Stimulated activated CD4-positive, alpha-beta T cell treated with anti-CD3 and anti-CD28 coated beads, Interleukin-1b, Interleukin-23, amount 100 ng/mL, for 24 hours (primary cell): ENCODE data around the gene ERCC4.

Source experiments
- DNase-seq, 4 experiments: peaks; one replicate each; pipeline ENCODE4 v3.0.0-alpha.2; 2020; ENCODE audit warnings: low read depth in 4 of 4, low spot score in 1 of 4

The ERCC4 gene

DNA sequence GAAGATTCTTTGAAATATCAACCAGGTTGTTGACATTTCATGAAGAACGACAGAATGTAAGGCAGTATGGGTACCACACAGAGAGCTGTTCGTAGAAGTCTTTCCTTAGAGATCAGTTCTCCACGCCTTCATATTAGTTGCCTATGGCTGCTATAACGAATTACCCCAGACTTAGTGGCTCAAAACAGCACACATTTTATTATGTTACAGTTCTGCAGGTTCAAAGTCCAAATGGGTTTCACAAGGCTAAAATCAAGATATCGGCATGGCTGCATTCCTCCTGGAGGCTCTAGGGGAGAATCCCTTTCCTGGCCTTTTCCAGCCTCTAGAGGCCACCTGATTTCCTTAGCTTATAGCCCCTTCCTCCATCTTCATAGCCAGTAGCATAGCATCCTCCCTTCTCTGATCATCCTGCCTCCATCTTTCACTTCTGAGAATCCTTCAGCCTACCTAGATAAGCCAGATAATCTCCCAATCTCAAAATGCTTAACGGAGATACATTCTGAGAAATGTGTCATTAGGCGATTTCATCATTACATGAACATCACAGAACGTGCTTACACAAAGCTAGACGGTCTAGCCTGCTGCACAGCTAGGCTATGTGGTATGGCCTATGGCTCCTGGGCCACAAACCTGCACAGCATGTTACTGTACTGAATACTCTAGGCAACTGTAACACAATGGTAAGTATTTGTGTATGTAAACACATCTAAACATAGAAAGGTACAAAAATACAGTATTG, 26.0 kb downstream of the ERCC4 start:
- no peak for DNase-seq

DNA sequence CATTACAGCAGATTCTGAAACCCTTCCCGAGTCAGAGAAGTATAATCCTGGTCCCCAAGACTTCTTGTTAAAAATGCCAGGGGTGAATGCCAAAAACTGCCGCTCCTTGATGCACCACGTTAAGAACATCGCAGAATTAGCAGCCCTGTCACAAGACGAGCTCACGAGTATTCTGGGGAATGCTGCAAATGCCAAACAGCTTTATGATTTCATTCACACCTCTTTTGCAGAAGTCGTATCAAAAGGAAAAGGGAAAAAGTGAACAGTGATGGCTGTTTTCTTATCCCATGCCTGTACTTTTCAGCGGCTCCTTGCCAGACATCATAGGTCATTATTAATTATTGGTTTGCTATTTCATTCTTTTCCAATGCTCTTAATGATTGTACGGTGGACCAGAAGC, 28.1 kb downstream of the ERCC4 start:
- DNase-seq = no peak

DNA sequence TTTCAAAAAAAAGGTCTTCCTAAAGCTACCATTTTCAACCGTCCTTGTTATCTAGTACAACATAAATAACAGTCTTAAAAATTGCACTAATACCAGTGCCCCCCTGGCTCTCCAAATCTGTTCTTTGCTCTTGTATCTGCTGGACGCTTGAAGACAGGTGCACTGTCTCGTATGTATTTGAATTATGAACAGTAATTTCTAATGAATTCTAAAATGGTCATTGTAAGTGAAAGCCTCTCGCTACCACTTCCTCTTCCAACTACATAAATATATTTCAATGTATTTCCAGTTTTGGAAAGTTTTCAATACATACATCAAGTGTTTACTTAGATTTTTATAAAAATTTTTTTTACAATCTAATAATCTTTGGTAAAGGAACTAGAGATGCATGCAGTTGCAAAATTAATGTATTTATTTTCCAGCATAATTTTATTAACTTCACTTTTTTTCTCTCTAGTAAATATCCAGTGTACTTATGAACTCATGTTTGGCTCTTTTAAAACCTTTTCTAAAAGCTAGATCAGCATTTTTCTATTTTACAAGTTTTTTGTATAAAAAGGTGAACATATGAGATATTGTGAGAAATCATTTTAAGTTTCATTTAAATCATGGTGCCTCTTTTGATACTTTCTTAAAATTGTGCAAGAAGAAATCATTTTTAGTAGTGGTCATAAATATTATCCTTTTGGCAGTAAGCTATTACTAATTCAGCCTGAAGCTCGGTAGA, 31.0 kb downstream of the ERCC4 start:
- no peak for DNase-seq

DNA sequence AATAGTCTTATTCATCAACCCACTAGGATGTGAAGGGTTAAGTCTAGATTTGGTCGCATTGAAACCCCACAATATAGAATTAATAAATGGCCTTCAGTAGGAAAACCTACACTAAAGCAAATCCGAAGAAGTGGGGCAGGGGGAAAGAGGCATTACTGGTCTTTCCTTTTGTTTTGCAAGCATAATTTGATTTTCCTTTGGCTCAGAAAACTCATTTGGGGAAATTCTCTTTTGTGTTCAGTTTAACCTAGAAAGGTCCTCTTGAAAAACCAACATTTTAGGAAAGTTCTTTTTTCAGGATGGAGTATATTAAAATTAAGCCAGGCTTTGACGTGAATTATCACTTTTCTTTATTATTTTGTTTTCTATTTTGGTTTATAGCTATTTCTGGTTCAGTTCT, 31.7 kb downstream of the ERCC4 start:
- no peak for DNase-seq

DNA sequence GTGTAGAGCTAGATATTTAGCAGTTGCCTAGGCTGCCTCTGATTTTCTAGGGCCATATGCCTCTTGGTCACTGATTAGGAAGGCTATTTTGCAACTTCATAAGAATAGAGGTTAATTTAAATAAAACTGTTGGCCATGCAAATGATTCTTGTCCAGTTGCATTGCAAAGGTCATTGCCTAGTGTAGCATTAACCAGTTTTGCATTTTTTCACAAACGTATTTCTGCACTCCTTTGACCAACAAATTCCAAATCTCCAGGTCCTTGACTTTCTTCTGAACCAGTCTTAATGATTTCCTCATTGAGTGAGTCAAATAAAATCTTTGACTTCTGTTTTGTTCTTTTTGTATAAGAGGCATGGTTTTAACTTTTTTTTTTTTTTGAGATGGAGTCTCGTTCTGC, 33.5 kb downstream of the ERCC4 start:
- DNase-seq = no peak

DNA sequence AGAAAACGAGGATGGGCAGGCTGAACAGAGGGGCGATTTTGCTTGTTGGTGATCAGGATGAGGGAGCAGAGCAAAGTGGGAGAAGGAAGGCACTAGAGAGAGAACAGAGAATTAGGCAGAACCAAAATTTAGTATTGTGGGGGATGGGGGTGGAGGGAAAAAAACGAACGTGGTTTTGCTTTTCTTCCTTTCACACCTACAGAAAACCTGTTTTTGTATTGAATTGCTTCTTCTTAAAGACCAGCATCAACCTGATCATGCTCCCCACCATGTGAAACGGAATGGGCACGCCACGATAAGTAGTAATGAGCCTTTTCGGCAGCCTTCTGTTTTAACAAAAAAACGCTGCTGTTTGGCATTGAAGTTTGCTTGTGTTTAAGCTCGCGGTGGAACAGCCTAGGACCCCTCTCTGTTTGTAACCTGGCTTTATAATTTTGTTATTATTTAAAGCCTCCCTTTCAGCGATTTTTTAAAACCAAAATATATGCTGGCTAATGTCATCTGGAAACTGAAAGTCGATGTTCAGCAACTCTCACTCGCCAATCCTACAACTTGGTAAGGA, 36.8 kb downstream of the ERCC4 start:
- DNase-seq = no peak

DNA sequence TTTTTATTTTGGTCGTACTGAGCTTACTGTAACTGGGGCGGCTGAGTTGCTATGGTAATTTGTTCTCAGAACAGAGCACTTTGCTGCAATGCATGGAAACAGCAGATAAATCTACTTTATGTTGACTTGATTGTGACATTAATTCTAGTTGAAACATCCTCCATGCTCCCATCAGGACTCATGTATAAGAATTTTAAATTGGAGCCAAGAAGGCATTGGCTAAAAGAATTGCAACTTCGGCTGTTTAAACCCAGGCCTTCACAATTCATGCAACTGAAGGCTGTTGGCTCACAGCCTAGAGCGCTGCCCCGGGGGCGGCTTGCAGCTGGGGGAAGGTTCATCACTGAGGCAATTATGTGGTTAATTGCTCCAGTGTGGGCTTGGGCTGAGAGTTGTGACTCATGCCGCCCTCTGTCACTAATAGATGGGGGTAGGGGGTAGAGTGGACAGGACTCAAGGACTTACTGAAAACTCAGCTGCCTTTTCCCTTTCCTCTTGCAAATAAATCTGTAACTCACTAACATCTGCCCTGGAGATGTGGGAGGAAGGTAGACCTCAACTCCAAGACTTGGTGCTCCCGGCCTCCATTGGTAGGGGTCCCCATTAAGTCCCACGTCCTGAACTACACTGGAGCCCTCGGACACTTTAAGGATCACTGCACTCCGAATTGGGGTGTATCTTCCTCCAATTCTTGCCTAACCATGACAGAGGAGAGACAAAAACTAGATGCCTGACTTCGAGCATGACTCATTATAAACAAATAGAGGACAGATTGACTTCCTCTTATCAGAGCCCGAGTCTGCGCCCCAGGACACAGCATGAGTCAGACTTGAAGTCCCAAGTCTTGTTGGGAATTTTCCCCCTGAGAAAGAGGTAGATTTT, 37.5 kb downstream of the ERCC4 start:
- DNase-seq = no peak

DNA sequence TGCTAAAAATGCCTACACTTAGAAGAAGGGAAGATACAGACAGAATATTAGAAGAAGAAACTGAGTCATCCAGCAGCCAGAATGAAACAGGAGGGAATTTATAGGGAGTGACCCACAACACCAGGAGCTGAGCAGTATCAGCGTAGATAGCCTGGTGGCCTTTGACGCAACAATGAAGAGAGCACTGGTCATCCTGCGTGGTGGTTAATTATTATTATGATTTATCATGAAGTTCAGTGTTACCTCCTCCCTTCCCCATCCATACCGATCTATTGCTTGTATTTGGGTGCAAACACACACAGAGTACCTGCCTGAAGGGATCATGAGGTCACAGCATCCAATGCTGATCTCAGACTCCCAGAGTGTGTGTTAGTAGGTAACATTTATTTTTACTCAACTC, 38.5 kb downstream of the ERCC4 start:
- no peak for DNase-seq

DNA sequence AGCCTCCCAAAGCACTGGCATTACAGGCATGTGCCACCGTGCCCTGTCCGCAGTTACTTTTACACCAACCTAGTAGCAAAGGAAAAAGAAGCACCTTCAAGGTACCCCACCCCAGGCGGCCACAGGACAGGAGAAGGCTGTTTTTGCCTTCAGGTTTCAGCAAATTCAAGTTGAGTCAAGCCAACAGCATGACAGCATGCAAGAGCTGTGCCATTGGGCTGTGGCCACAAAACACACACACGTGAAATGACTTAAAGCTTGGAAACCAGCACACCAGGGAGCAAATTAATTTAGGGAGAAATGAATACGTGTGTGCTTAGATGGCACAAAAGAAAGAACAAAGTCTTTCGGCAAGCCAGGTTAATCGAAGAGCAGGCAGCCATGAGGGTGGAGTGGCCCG, 39.7 kb downstream of the ERCC4 start:
- no peak for DNase-seq

DNA sequence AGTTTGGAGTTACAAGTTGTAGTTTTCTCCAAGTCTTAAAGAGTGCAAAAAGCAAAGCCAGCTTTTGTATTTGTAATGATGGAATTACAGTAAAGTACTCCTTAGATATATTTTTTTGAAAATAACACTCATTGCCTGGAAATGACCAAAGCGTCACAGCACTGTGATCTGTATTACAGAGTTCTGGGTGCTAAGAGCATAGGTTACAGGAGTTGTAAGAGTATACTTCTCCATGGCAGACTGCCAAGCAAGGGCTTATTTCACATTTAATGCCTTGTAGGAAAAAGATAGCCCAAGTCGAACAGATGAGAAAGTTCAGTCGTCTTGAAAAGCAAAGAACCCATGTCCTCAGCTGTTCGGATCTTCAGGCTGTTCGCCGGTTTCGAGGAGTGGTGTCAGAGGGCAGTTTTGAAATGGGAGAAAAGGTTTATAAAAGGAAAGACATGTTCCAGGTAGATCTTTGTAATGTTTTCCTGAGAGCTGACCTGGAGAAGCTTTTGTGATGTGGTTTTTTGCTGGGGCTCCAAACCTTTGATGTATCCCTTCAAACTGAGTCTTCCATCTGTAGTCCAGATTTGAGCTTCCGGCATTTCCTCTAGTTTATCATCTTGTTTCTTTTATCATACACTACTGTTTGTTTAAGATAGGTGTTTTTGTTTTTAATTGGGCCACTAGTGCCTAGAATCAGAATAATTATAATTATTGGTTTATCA, 41.3 kb downstream of the ERCC4 start:
- DNase-seq = no peak

DNA sequence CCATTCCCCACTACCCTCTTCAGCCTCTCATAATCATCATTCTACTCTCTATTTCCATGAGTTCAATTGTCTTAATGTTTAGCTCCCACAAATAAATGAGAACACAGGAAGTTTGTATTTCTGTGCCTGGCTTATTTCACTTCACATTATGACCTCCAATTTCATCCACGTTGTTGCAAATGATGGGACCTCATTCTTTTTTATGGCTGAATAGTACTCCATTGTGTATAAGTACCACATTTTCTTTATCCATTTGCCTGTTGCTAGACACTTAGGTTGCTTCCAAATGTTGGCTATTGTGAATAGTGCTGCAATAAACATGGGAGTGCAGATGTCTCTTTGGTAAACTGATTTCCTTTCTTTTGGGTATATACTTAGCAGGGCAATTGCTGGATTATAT, 42.3 kb downstream of the ERCC4 start:
- no peak for DNase-seq

DNA sequence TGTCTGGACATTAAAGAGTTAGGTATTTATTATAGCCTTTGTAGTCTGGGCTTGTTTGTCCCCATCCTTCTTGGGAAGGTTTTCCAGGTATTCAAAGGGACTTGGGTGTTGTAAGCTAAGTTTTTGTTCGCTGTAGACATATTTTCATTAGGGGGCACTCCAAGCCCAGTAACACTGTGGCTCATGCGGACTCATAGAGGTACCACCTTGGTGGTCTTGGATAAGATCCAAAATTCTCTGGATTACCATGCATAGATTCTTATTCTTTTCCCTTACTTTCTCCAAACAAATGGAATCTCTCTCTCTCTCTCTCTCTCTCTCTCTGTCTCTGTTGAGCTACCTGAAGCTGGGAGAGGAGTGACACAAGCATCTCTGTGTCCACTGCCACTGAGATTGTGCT, 48.9 kb downstream of the ERCC4 start:
- DNase-seq = no peak

DNA sequence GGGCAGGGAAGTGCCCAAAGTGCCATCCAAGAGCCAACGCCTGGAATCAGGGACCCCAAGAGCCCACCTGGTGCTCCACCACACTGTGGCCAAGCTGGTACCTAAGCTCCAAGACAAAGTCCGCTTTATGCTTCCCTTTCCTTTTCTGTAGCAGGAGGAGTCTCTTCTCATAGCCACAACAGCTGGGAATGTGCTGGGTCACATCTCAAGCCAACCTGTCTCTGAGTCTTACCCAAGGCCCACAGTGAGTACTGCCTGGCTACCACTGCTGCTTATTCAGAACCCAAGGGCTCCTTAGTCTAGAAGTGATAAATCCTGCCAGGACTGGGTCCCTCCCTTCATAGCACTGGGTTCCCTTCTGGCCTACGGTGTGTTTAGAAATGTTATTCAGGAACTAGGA, 49.8 kb downstream of the ERCC4 start:
- DNase-seq = no peak

DNA sequence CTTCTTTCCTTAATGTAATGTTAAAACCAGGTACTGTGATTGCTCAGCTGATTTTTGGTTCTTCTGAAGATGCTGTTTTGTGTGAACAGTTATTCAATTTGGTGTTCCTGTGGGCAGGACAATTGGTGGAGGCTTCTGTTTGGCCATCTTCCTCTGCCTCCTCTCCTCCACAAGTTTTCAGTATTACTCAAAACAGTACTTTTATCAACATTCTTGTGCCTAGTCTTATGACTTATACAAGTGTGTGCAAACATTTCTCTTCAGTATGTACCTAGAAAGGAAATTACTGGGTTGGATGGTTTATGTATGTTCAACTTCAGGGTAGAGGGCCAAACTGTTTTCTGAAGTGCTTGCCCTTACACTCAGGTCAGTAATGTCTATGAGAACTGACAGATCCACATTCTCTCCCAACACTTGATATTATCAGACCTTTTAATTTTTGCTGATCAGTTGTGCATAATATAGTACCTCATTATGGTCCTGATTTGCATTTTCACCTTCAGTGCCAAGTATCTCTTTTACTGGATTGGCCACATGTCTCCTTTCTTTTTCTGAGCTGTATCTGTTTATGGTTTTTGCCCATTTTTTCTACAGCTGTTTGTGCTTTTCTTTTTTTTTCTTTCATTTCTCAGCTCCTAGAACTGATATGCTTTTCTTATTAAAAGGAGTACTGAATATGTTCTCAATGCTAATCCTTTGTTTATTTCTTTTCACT, 50.9 kb downstream of the ERCC4 start:
- DNase-seq = no peak

DNA sequence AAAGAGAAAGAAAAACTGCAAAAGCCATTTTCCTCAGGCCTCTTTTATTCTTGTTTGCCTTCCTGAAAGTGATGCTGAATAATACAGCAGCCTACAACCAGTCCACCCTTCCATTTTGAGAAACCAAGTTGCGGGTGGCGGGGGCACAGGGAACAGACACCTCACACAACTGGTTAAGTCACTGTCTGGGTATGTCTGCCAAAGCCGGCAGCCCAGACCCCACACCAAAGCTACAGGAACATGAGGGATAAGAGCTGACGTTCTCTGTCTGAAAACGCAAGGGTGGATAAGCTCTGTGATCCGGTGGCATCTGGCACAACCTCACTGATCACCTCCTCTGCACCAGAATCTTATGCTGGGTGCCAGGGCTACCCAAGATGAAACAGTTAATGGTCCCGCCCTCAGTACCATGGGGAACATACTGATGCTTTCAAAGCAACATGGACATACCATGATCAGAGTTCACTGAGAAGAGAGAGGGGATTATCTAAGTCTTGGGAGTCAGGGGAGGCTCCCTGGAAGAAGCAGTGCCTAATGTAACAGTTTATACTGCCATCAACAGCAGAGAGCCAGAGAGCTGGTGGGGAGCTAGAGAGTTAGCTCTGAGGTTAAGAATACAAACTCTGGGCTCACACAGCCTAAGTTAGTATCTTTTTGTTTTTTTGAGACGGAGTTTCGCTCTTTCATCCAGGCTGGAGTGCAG, 53.5 kb downstream of the ERCC4 start:
- no peak for DNase-seq

DNA sequence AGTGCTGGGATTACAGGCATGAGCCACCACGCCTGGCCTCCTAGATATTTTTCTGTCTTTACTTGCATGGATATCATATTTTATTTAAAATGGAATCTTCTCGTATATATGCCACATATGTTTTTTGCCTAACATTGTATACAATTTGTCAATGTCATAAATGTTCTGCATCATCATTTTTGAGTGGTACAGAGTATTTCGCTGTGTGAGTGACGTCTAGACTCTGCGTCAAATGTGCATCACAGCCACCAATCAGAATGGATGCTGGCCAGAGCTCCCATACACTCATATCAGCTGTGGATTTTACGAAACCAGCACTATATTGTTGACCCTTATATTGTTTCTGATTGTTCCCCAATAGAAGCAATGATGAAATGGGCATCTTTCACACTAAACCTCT, 57.2 kb downstream of the ERCC4 start:
- no peak for DNase-seq

DNA sequence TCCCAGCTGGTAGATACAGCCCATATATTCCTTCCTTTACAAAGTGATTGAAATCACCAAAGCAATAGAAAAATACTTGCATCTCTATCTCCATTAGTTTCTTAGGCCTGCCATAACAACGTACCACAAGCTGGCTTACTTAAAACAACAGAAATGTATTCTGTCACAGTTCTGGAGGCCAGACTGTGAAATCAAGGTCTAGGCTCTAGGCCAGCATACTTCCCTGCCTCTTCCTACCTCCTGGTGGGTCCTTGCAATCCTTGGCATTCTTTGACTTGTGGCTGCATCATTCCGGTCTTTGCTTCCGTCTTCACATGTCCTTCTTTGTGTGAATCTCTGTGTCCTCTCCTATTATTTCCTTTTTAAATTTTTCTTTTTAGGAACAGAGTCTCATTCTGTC, 62.5 kb downstream of the ERCC4 start:
- no peak for DNase-seq

DNA sequence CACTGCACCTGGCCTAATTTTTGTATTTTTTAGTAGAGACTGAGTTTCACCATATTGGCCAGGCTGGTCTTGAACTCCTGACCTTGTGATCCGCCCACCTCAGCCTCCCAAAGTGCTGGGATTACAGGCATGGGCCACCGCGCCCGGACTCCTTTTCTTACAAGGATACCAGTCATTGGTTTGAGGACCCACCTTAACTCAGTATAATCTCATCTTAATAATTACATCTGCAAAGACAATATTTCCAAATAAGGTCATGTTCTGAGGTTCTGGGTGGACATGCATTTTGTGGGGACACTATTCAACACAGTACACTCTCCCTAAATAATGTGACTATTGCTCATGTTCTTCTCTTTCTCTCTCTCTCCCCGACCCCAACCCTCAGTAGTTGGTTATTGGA, 63.7 kb downstream of the ERCC4 start:
- DNase-seq = no peak

DNA sequence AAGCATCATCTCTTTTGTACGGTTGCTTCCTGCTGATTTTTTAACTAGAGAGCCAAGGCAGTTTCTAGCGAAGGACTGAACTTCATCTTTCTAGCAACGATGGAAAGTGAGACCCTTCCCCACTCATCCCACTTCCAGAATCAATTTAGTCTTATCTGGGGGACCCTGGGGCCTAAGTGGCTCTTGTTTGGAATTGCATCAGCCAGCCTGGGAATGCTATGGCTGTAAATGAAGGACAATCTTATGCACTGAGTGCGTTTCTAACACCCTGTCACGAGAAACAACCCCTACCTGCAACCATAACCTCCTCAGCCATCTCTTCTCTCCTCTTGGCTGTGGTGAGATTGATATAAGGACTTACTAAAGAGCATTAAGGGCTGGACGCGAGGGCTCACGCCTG, 64.8 kb downstream of the ERCC4 start:
- DNase-seq = no peak

DNA sequence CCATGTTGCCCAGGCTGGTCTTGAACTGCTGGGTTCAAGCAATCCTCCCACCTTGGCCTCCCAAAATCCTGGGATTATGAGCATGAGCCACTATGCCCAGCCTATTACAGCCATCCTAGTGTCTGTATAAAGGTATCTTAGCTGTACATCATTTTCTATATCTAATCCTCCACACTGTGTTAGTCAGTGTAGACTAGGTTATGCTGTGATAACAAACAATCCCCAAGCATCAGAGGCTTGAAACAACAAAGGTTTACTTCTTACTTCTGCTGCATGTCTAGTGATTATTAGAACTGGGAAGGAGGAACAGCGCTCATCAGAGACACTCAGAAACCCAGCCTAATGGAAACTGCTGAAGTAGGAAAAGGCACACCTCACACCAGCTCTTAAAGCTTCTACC, 68.1 kb downstream of the ERCC4 start:
- no peak for DNase-seq
